Measurements from ENCODE around the gene ZNF148.

The ZNF148 gene

DNA sequence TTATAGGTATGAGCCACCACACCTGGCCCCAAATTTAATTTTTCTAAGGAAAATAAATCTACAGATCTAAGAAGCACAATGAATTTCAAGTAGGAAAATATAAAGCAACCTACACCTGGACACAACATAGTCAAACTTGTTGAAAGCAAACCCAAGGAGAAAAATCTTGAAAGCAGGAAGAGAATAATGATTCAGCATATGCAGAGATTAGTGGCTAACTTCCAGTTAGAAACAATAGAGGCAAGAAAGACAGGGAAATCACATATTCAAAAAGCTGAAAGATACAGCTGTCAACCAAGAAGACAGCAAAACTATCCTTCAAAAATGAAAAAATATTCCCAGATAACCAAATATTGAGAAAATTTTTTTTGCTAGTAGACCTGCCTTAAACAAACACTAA is 49.4 kb downstream of the ZNF148 start:
- ChIA-PET CTCF (interaction anchor here (1.5 kb wide), 1 partner anchor 10 kb away, joined by 3 read pairs; no protein-coding TSS in a partner anchor), POLR2A (no interaction called here)
- TF ChIP-seq, protein P1, sequence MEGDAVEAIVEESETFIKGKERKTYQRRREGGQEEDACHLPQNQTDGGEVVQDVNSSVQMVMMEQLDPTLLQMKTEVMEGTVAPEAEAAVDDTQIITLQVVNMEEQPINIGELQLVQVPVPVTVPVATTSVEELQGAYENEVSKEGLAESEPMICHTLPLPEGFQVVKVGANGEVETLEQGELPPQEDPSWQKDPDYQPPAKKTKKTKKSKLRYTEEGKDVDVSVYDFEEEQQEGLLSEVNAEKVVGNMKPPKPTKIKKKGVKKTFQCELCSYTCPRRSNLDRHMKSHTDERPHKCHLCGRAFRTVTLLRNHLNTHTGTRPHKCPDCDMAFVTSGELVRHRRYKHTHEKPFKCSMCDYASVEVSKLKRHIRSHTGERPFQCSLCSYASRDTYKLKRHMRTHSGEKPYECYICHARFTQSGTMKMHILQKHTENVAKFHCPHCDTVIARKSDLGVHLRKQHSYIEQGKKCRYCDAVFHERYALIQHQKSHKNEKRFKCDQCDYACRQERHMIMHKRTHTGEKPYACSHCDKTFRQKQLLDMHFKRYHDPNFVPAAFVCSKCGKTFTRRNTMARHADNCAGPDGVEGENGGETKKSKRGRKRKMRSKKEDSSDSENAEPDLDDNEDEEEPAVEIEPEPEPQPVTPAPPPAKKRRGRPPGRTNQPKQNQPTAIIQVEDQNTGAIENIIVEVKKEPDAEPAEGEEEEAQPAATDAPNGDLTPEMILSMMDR (IDR thresholded peaks at IDR 0.05; ENCODE audit: control extremely low read depth, extremely low read depth, low read depth, missing control alignments) = no peak
- no peak for DNase-seq (ENCODE audit: extremely low spot score)

DNA sequence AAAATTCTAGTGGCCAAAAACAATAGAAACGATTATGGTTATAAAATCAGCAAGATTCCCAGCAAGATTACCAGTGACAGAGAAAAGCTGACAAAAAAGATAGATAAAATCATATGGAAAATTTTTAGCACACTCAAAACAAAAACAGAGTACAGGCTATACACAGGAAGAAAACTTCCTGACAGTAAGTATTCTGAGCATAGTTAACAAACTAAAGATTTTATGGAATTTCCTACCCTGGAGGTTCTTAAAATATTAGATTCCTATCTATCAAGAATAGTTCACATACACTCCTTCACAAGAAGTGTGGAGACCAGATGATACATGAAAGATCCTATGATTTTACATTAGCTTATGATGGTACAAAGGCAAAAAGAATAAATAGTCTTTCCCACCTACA is 50.8 kb downstream of the ZNF148 start:
- DNase-seq (ENCODE audit: extremely low spot score) = no peak
- CTCF ChIA-PET = interaction anchor here (1.5 kb wide), 1 partner anchor 9 kb away, joined by 3 read pairs; no protein-coding TSS in a partner anchor
- POLR2A ChIA-PET = no interaction called here
- TF ChIP-seq, protein P1 (IDR thresholded peaks at IDR 0.05; ENCODE audit: control extremely low read depth, extremely low read depth, low read depth, missing control alignments) = no peak

DNA sequence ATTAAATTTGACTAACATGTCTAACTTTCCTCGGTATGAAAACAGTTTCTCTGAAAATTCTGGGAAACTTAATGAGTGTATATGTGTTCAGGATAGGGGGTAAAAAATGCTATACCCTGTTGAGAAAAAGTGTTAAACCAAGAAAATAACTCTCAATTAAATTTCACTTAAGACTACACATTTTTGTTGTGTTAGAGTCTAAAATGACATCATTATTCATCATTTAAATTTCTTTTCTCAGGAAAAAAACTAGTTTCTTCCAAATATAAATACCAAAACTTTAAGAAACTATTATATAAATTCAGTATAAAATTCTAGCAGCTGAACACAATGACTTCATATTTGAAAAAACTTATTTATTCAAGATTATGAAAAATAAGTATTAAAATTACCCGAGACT is 52.2 kb downstream of the ZNF148 start:
- DNase-seq (ENCODE audit: extremely low spot score) = no peak
- POLR2A ChIA-PET = no interaction called here
- CTCF ChIA-PET = no interaction called here
- TF ChIP-seq, protein P1 (IDR thresholded peaks at IDR 0.05; ENCODE audit: control extremely low read depth, extremely low read depth, low read depth, missing control alignments) = no peak

GRCh38 chr3:125322166-125322565 is 53.0 kb downstream of the ZNF148 start:
- no peak for DNase-seq (ENCODE audit: extremely low spot score)
- ChIA-PET POLR2A (no interaction called here), CTCF (no interaction called here)
- TF ChIP-seq, protein P1 (IDR thresholded peaks at IDR 0.05; ENCODE audit: control extremely low read depth, extremely low read depth, low read depth, missing control alignments) = no peak

DNA sequence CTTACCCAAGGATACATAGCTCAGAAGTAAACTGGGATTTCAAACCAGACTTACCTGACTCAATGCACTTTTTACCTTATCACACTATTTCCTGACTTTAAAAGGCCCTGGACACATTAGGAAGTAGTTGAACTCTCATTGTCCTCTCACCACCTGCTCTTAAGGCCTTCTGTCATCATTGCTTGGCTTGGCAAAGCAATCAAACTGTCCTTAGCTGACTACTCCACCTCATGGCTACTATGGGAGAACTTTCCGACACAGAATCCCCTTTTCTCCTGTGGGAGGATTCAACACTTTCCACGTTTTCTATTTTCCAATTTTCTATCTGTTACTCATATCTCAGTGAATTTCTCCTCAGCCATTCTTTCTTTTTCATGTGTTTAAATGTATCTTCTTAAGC is 55.4 kb downstream of the ZNF148 start:
- ChIA-PET CTCF (interaction anchor here (1.7 to 2.7 kb wide), 2 partner anchors 13 kb away, joined by 3 to 12 read pairs; no protein-coding TSS in a partner anchor), POLR2A (interaction anchor here (0.6 kb wide), 1 partner anchor 33 kb away, joined by 3 read pairs; no protein-coding TSS in a partner anchor)
- DNase-seq (ENCODE audit: extremely low spot score) = no peak
- TF ChIP-seq, protein P1 (IDR thresholded peaks at IDR 0.05; ENCODE audit: control extremely low read depth, extremely low read depth, low read depth, missing control alignments) = no peak

DNA sequence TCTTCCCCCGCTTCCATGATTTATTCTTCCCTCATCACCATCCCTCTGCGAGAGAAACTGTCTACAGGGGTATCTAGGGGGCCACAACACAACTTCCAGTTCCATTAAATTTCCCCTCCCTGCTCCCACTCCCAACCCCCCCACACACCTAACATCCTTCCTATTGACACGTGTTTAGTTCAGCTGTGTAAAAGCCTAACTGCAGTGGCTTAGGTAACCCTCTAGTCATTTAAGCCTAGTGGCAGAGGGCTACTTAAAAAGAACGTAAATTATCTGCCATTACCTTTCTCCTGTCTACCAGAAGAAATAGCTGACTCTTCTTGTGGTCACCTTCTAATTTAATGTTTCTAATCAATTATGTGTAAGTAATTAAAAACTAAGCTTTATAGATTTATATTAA is 56.3 kb downstream of the ZNF148 start:
- TF ChIP-seq, protein P1 (IDR thresholded peaks at IDR 0.05; ENCODE audit: control extremely low read depth, extremely low read depth, low read depth, missing control alignments) = no peak
- POLR2A ChIA-PET = no interaction called here
- CTCF ChIA-PET = interaction anchor here (1.1 to 2.7 kb wide), 4 partner anchors 12 to 30 kb away, joined by 3 to 12 read pairs (median 4); no protein-coding TSS in a partner anchor
- DNase-seq (ENCODE audit: extremely low spot score) = no peak
